ENCODE results near the gene SCARB2.

The SCARB2 gene

GRCh38 chr4:76197031-76197743 is 16.4 kb downstream of the SCARB2 start:
- Histone ChIP-seq H3K4me1 (ENCODE audit: control insufficient read depth in 2 of 2, insufficient read depth in 1 of 2, low read depth in 1 of 2, low read length in 2 of 2) (peaks cover 7 to 11% of the 10 kb centered on the region in 2 donors), H4K91ac (ENCODE audit: low read depth, low read length, poor library complexity) (no peak overlapping the region), H3K23ac (ENCODE audit: low read depth, low read length, poor library complexity) (no peak overlapping the region), H2BK15ac (ENCODE audit: low read length) (no peak overlapping the region), H3K9ac (ENCODE audit: low read depth, low read length, poor library complexity) (no peak overlapping the region), H3K4ac (ENCODE audit: low read length) (no peak overlapping the region), H3K4me3 (ENCODE audit: low read length in 2 of 2) (no peak overlapping the region), H3K4me2 (ENCODE audit: insufficient read depth, low read length, poor library complexity, severe bottlenecking) (no peak overlapping the region), H3K36me3 (replicated peaks in 1 of 2; ENCODE audit: control insufficient read depth in 2 of 2, insufficient read depth in 2 of 2, low read length in 2 of 2) (peaks cover 7 to 42% of the 10 kb centered on the region in 2 donors), H3K18ac (ENCODE audit: low read length) (no peak overlapping the region), H2BK5ac (ENCODE audit: low read length) (no peak overlapping the region), H3K79me1 (ENCODE audit: low read depth, low read length) (no peaks in the 10 kb centered on the region), H3K27me3 (ENCODE audit: control insufficient read depth in 3 of 3, insufficient read depth in 3 of 3, low read depth in 1 of 3, low read length in 3 of 3) (no peaks in the 10 kb centered on the region), H3K9me3 (replicated peaks in 1 of 2; ENCODE audit: control insufficient read depth in 2 of 2, insufficient read depth in 1 of 2, low read depth in 1 of 2, low read length in 2 of 2) (peaks cover 0 to 3% of the 10 kb centered on the region in 2 donors), H3K14ac (ENCODE audit: low read length) (no peak overlapping the region), H4K8ac (ENCODE audit: low read depth, low read length) (no peak overlapping the region), H2AFZ (ENCODE audit: low read length) (no peak overlapping the region), H2BK120ac (ENCODE audit: low read depth, low read length) (no peak overlapping the region), H3K27ac (replicated peaks; ENCODE audit: low read length) (no peak overlapping the region), H2AK5ac (ENCODE audit: low read depth, low read length) (no peak overlapping the region), H2BK12ac (ENCODE audit: low read length) (no peak overlapping the region)
- no peak for DNase-seq (ENCODE audit: low spot score)
- no CpG with 5 or more reads among the region's 10 CpGs for WGBS, 2 donors (ENCODE audit: extremely low coverage in 2 of 2, insufficient read length in 2 of 2, insufficient replicate concordance in 1 of 2)

GRCh38 chr4:76196376-76196775 is 17.2 kb downstream of the SCARB2 start:
- H2AFZ ChIP-seq (ENCODE audit: low read length) = no peak overlapping the region
- H4K8ac ChIP-seq (ENCODE audit: low read depth, low read length) = no peak overlapping the region
- no peak overlapping the region for H2AK5ac ChIP-seq (ENCODE audit: low read depth, low read length)
- H3K4me1 ChIP-seq (ENCODE audit: control insufficient read depth in 2 of 2, insufficient read depth in 1 of 2, low read depth in 1 of 2, low read length in 2 of 2) = peaks cover 7 to 11% of the 10 kb centered on the region in 2 donors
- no peak overlapping the region for H2BK5ac ChIP-seq (ENCODE audit: low read length)
- no peak overlapping the region for H4K91ac ChIP-seq (ENCODE audit: low read depth, low read length, poor library complexity)
- H3K79me1 ChIP-seq (ENCODE audit: low read depth, low read length) = no peaks in the 10 kb centered on the region
- peaks cover 11 to 49% of the 10 kb centered on the region in 2 donors for H3K36me3 ChIP-seq (replicated peaks in 1 of 2; ENCODE audit: control insufficient read depth in 2 of 2, insufficient read depth in 2 of 2, low read length in 2 of 2)
- H3K4me2 ChIP-seq (ENCODE audit: insufficient read depth, low read length, poor library complexity, severe bottlenecking) = no peak overlapping the region
- no CpG with 5 or more reads among the region's 2 CpGs for WGBS, 2 donors (ENCODE audit: extremely low coverage in 2 of 2, insufficient read length in 2 of 2, insufficient replicate concordance in 1 of 2)
- no peak overlapping the region for H2BK15ac ChIP-seq (ENCODE audit: low read length)
- H3K27ac ChIP-seq (replicated peaks; ENCODE audit: low read length) = no peak overlapping the region
- no peak for DNase-seq (ENCODE audit: low spot score)
- no peak overlapping the region for H3K18ac ChIP-seq (ENCODE audit: low read length)
- H2BK120ac ChIP-seq (ENCODE audit: low read depth, low read length) = no peak overlapping the region
- H3K23ac ChIP-seq (ENCODE audit: low read depth, low read length, poor library complexity) = no peak overlapping the region
- H3K4ac ChIP-seq (ENCODE audit: low read length) = no peak overlapping the region
- no peak overlapping the region for H3K14ac ChIP-seq (ENCODE audit: low read length)
- H3K4me3 ChIP-seq (ENCODE audit: low read length in 2 of 2) = no peak overlapping the region
- no peaks in the 10 kb centered on the region for H3K27me3 ChIP-seq (ENCODE audit: control insufficient read depth in 3 of 3, insufficient read depth in 3 of 3, low read depth in 1 of 3, low read length in 3 of 3)
- no peak overlapping the region for H2BK12ac ChIP-seq (ENCODE audit: low read length)
- H3K9me3 ChIP-seq (replicated peaks in 1 of 2; ENCODE audit: control insufficient read depth in 2 of 2, insufficient read depth in 1 of 2, low read depth in 1 of 2, low read length in 2 of 2) = peaks cover 0 to 8% of the 10 kb centered on the region in 2 donors
- H3K9ac ChIP-seq (ENCODE audit: low read depth, low read length, poor library complexity) = no peak overlapping the region

GRCh38 chr4:76195326-76195725 is 18.3 kb downstream of the SCARB2 start:
- Histone ChIP-seq H2AK5ac (ENCODE audit: low read depth, low read length) (no peak overlapping the region), H3K4me1 (ENCODE audit: control insufficient read depth in 2 of 2, insufficient read depth in 1 of 2, low read depth in 1 of 2, low read length in 2 of 2) (peaks cover 7 to 11% of the 10 kb centered on the region in 2 donors), H3K14ac (ENCODE audit: low read length) (no peak overlapping the region), H4K8ac (ENCODE audit: low read depth, low read length) (no peak overlapping the region), H2BK12ac (ENCODE audit: low read length) (no peak overlapping the region), H3K9ac (ENCODE audit: low read depth, low read length, poor library complexity) (no peak overlapping the region), H3K4me3 (ENCODE audit: low read length in 2 of 2) (no peak overlapping the region), H4K91ac (ENCODE audit: low read depth, low read length, poor library complexity) (no peak overlapping the region), H2AFZ (ENCODE audit: low read length) (no peak overlapping the region), H3K4ac (ENCODE audit: low read length) (no peak overlapping the region), H3K27me3 (ENCODE audit: control insufficient read depth in 3 of 3, insufficient read depth in 3 of 3, low read depth in 1 of 3, low read length in 3 of 3) (no peaks in the 10 kb centered on the region), H2BK120ac (ENCODE audit: low read depth, low read length) (no peak overlapping the region), H3K9me3 (replicated peaks in 1 of 2; ENCODE audit: control insufficient read depth in 2 of 2, insufficient read depth in 1 of 2, low read depth in 1 of 2, low read length in 2 of 2) (peaks cover 0 to 13% of the 10 kb centered on the region in 2 donors), H2BK5ac (ENCODE audit: low read length) (no peak overlapping the region), H2BK15ac (ENCODE audit: low read length) (no peak overlapping the region), H3K4me2 (ENCODE audit: insufficient read depth, low read length, poor library complexity, severe bottlenecking) (no peak overlapping the region), H3K36me3 (replicated peaks in 1 of 2; ENCODE audit: control insufficient read depth in 2 of 2, insufficient read depth in 2 of 2, low read length in 2 of 2) (peaks cover 11 to 56% of the 10 kb centered on the region in 2 donors), H3K23ac (ENCODE audit: low read depth, low read length, poor library complexity) (no peak overlapping the region), H3K18ac (ENCODE audit: low read length) (no peak overlapping the region), H3K27ac (replicated peaks; ENCODE audit: low read length) (no peak overlapping the region), H3K79me1 (ENCODE audit: low read depth, low read length) (no peaks in the 10 kb centered on the region)
- no peak for DNase-seq (ENCODE audit: low spot score)
- WGBS, 2 donors (ENCODE audit: extremely low coverage in 2 of 2, insufficient read length in 2 of 2, insufficient replicate concordance in 1 of 2) = no CpG with 5 or more reads among the region's 3 CpGs

GRCh38 chr4:76194325-76194724 is 19.3 kb downstream of the SCARB2 start:
- peaks cover 7 to 11% of the 10 kb centered on the region in 2 donors for H3K4me1 ChIP-seq (ENCODE audit: control insufficient read depth in 2 of 2, insufficient read depth in 1 of 2, low read depth in 1 of 2, low read length in 2 of 2)
- peaks cover 11 to 65% of the 10 kb centered on the region in 2 donors for H3K36me3 ChIP-seq (replicated peaks in 1 of 2; ENCODE audit: control insufficient read depth in 2 of 2, insufficient read depth in 2 of 2, low read length in 2 of 2)
- peaks cover 0 to 13% of the 10 kb centered on the region in 2 donors for H3K9me3 ChIP-seq (replicated peaks in 1 of 2; ENCODE audit: control insufficient read depth in 2 of 2, insufficient read depth in 1 of 2, low read depth in 1 of 2, low read length in 2 of 2)
- H2BK12ac ChIP-seq (ENCODE audit: low read length) = no peak overlapping the region
- no peaks in the 10 kb centered on the region for H3K79me1 ChIP-seq (ENCODE audit: low read depth, low read length)
- no peak overlapping the region for H3K4ac ChIP-seq (ENCODE audit: low read length)
- H2AK5ac ChIP-seq (ENCODE audit: low read depth, low read length) = no peak overlapping the region
- no peak overlapping the region for H2BK5ac ChIP-seq (ENCODE audit: low read length)
- no peak overlapping the region for H3K27ac ChIP-seq (replicated peaks; ENCODE audit: low read length)
- H2AFZ ChIP-seq (ENCODE audit: low read length) = no peak overlapping the region
- no peak overlapping the region for H3K4me3 ChIP-seq (ENCODE audit: low read length in 2 of 2)
- H4K8ac ChIP-seq (ENCODE audit: low read depth, low read length) = no peak overlapping the region
- no peak for DNase-seq (ENCODE audit: low spot score)
- no peak overlapping the region for H3K9ac ChIP-seq (ENCODE audit: low read depth, low read length, poor library complexity)
- H3K14ac ChIP-seq (ENCODE audit: low read length) = no peak overlapping the region
- no CpG with 5 or more reads among the region's 2 CpGs for WGBS, 2 donors (ENCODE audit: extremely low coverage in 2 of 2, insufficient read length in 2 of 2, insufficient replicate concordance in 1 of 2)
- no peak overlapping the region for H2BK15ac ChIP-seq (ENCODE audit: low read length)
- no peaks in the 10 kb centered on the region for H3K27me3 ChIP-seq (ENCODE audit: control insufficient read depth in 3 of 3, insufficient read depth in 3 of 3, low read depth in 1 of 3, low read length in 3 of 3)
- no peak overlapping the region for H3K23ac ChIP-seq (ENCODE audit: low read depth, low read length, poor library complexity)
- H4K91ac ChIP-seq (ENCODE audit: low read depth, low read length, poor library complexity) = no peak overlapping the region
- no peak overlapping the region for H2BK120ac ChIP-seq (ENCODE audit: low read depth, low read length)
- H3K4me2 ChIP-seq (ENCODE audit: insufficient read depth, low read length, poor library complexity, severe bottlenecking) = no peak overlapping the region
- H3K18ac ChIP-seq (ENCODE audit: low read length) = no peak overlapping the region
